SK-N-MC (cell line): Measurements from ENCODE around the gene DFFB.

Source experiments
- EZH2 ChIP-seq: fragments of 200-600 bp; sonication (generic); IDR thresholded peaks from one replicate; pipeline ENCODE4 v1.6.1; 2017; ENCODE audit warnings: antibody characterized with exemption
- FOXP2 ChIP-seq: optimal IDR thresholded peaks from 2 replicates; pipeline ENCODE3; 2011; ENCODE audit warnings: mild to moderate bottlenecking, moderate library complexity; ENCODE audit not compliant: insufficient read depth; ENCODE audit errors: extremely low read length, control extremely low read depth
- POLR2AphosphoS5 ChIP-seq: IDR thresholded peaks from 2 replicates; pipeline ENCODE4 v1.6.1; 2012; ENCODE audit warnings: mild to moderate bottlenecking, low read depth, low read length, borderline replicate concordance

DNA sequence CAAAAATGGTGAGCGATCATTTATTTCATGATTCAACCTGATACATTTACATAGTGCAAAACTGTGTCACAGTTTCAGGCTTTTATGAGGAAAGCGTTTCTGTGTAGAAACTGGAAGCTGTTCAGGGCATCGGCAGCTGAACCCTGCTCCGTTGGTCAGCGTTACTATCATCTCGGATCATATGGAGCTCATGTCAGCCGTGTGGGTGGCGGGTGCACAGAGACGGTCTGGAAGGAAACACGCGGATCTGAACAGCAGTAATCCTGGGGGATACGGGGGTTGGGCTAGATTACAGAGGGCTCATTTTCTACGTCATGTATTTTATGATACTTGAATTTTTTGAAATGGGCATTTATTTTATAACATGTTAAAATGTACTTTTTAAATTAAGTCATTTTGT, 27.7 kb downstream of the DFFB start:
- TF ChIP-seq EZH2 (no peak), POLR2AphosphoS5 (no peak), FOXP2 (no peak)
